OCI-LY3 (cell line): ENCODE data around the gene UNKL.

Experiments used
- EZH2phosphoT487 ChIP-seq: fragments of 200-600 bp; shearing (Covaris generic); IDR thresholded peaks from 2 replicates; pipeline ENCODE4 v1.6.1; 2018; ENCODE audit warnings: antibody characterized with exemption, mixed run types, low read depth
- TF ChIP-seq, protein P1 (sequence below): fragments of 200-600, 300-600 bp; sonication (generic); IDR thresholded peaks from 2 replicates; pipeline ENCODE4 v1.5.1; 2014; ENCODE audit warnings: antibody characterized with exemption, low read length, low read depth

- TF ChIP-seq, protein P1, sequence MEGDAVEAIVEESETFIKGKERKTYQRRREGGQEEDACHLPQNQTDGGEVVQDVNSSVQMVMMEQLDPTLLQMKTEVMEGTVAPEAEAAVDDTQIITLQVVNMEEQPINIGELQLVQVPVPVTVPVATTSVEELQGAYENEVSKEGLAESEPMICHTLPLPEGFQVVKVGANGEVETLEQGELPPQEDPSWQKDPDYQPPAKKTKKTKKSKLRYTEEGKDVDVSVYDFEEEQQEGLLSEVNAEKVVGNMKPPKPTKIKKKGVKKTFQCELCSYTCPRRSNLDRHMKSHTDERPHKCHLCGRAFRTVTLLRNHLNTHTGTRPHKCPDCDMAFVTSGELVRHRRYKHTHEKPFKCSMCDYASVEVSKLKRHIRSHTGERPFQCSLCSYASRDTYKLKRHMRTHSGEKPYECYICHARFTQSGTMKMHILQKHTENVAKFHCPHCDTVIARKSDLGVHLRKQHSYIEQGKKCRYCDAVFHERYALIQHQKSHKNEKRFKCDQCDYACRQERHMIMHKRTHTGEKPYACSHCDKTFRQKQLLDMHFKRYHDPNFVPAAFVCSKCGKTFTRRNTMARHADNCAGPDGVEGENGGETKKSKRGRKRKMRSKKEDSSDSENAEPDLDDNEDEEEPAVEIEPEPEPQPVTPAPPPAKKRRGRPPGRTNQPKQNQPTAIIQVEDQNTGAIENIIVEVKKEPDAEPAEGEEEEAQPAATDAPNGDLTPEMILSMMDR = no peak
- no peak for TF ChIP-seq EZH2phosphoT487
Observed at GRCh38 chr16:1398826-1399581, 15.5 kb downstream of the UNKL start.
